Measurements from ENCODE around the gene PITX2.

- TF ChIP-seq ZNF547 (CRISPR knock-in tag; IDR thresholded peaks at IDR 0.05) (no peak), BHLHE40 (IDR thresholded peaks at IDR 0.05; ENCODE audit: low read length) (no peak), ZNF335 (CRISPR knock-in tag; IDR thresholded peaks at IDR 0.05) (no peak), RCOR2 (CRISPR knock-in tag; IDR thresholded peaks at IDR 0.05) (no peak), ZSCAN12 (CRISPR knock-in tag; IDR thresholded peaks at IDR 0.05) (no peak), IRF2 (CRISPR knock-in tag; IDR thresholded peaks at IDR 0.05) (no peak), EZH2 (conservative IDR thresholded peaks at IDR 0.05; ENCODE audit: low read depth, low read length) (no peak), ZNF275 (CRISPR knock-in tag; IDR thresholded peaks at IDR 0.05; ENCODE audit: borderline replicate concordance) (no peak), ZSCAN31 (CRISPR knock-in tag; IDR thresholded peaks at IDR 0.05; ENCODE audit: low read depth) (no peak), HDAC2 (CRISPR knock-in tag; IDR thresholded peaks at IDR 0.05) (no peak), MYNN (CRISPR knock-in tag; IDR thresholded peaks at IDR 0.05; ENCODE audit: low read depth) (no peak), ELF3 (CRISPR knock-in tag; IDR thresholded peaks at IDR 0.05) (no peak)
Measured at GRCh38 chr4:110667670-110668069, 44.8 kb upstream of the PITX2 start.
